B cell (primary cell): ENCODE measurements around the gene MTHFS. TPM values are rescaled to one million over a fixed set of nuclear protein-coding genes. Genes with fewer than 3 reads are reported as not detected.

Experiments used
- ATAC-seq: fragments of 200-7000 bp; cut with Tn5 transposase; one replicate; pipeline ENCODE4 v1.10.0; 2021; ENCODE audit warnings: low read depth, mild to moderate bottlenecking, moderate number of reproducible peaks, moderate library complexity
- CTCF ChIA-PET: fragments of 350-600 bp; sonication (Branson Sonifier 250); formaldehyde crosslinking; loops from one replicate; lab custom pipeline; 2021; ENCODE audit warnings: antibody characterized with exemption, inconsistent platforms; lab: Charles Lee
- POLR2A ChIA-PET: fragments of 350-600 bp; sonication (Branson Sonifier 250); formaldehyde crosslinking; loops from one replicate; lab custom pipeline; 2021; ENCODE audit warnings: antibody characterized with exemption; lab: Charles Lee
- DNase-seq: peaks from one replicate; pipeline ENCODE4 v3.0.0; 2013
- H2AFZ ChIP-seq: 2 replicates; pipeline ENCODE4 v1.6.1; 2012; ENCODE audit warnings: mild to moderate bottlenecking, low read depth, low read length; ENCODE audit not compliant: insufficient read depth, poor library complexity, severe bottlenecking
- H3K27ac ChIP-seq, 2 donors: 1 replicate in 1 of 2; 2 replicates in 1 of 2; pipeline ENCODE4 v1.5.1; 2012 to 2013; ENCODE audit warnings: low read length in 2 of 2, mild to moderate bottlenecking in 2 of 2, moderate library complexity in 1 of 2
- H3K27me3 ChIP-seq, 4 experiments: fragments of 200-600 bp in 1 of 4; sonication (generic) in 1 of 4; replicated peaks in 1 of 4; 1 replicate in 2 of 4; 2 replicates in 2 of 4; pipeline versions ENCODE4 v1.6.1 to v1.7.0; 2013 to 2016; ENCODE audit warnings: low read length in 3 of 4, mild to moderate bottlenecking in 2 of 4, mixed read lengths in 1 of 4, moderate library complexity in 1 of 4; ENCODE audit not compliant: insufficient read depth in 4 of 4, control insufficient read depth in 3 of 4; ENCODE audit errors: control extremely low read depth in 1 of 4
- H3K36me3 ChIP-seq, 2 experiments: replicated peaks in 1 of 2; 1 replicate in 1 of 2; 2 replicates in 1 of 2; pipeline versions ENCODE4 v1.6.1 to v1.7.1; 2013; ENCODE audit warnings: low read length in 1 of 2; ENCODE audit not compliant: insufficient read depth in 2 of 2, control insufficient read depth in 1 of 2; ENCODE audit errors: control extremely low read depth in 1 of 2, extremely low read depth in 1 of 2
- H3K4me1 ChIP-seq, 2 donors: fragments of 200-600 bp in 1 of 2; sonication (generic) in 1 of 2; 1 replicate in 1 of 2; 2 replicates in 1 of 2; pipeline versions ENCODE4 v1.5.1 to v1.6.1; 2013 to 2017; ENCODE audit warnings: low read length in 2 of 2; ENCODE audit not compliant: control insufficient read depth in 2 of 2, insufficient read depth in 2 of 2
- H3K4me2 ChIP-seq: replicated peaks from 2 replicates; pipeline ENCODE3; 2012; ENCODE audit warnings: mild to moderate bottlenecking, low read depth, low read length; ENCODE audit not compliant: poor library complexity, severe bottlenecking
- H3K4me3 ChIP-seq, 5 experiments: fragments of 200-600 bp in 1 of 5; sonication (generic) in 1 of 5; 1 replicate in 3 of 5; 2 replicates in 2 of 5; pipeline versions ENCODE4 v1.5.1 to v1.7.0; 2011 to 2016; ENCODE audit warnings: low read length in 4 of 5, mild to moderate bottlenecking in 4 of 5, low read depth in 2 of 5, control low read depth in 1 of 5, moderate library complexity in 1 of 5; ENCODE audit not compliant: insufficient read depth in 1 of 5; ENCODE audit errors: control extremely low read depth in 1 of 5, extremely low read depth in 1 of 5
- H3K79me2 ChIP-seq: fragments of 200-600 bp; sonication (generic); one replicate; pipeline ENCODE4 v1.6.0; 2016; ENCODE audit warnings: low read length; ENCODE audit not compliant: control insufficient read depth, insufficient read depth
- H3K9ac ChIP-seq: fragments of 200-600 bp; sonication (generic); 2 replicates; pipeline ENCODE4 v1.6.1; 2017; ENCODE audit warnings: mild to moderate bottlenecking, low read length, moderate library complexity
- H3K9me3 ChIP-seq, 3 donors: one replicate each; pipeline versions ENCODE4 v1.6.1 to v1.7.1; 2013; ENCODE audit warnings: low read length in 2 of 3; ENCODE audit not compliant: control insufficient read depth in 2 of 3, insufficient read depth in 1 of 3; ENCODE audit errors: control extremely low read depth in 1 of 3
- H4K20me1 ChIP-seq: 2 replicates; pipeline ENCODE4 v1.6.0; 2012; ENCODE audit warnings: mild to moderate bottlenecking, low read length; ENCODE audit not compliant: insufficient read depth, control insufficient read depth, poor library complexity, severe bottlenecking
- H3K27ac Mint-ChIP-seq: one replicate; pipeline ENCODE4 v1.8.0; 2021; ENCODE audit warnings: mixed read lengths
- H3K27me3 Mint-ChIP-seq: one replicate; pipeline ENCODE4 v1.8.0; 2021; ENCODE audit warnings: mixed read lengths
- H3K4me1 Mint-ChIP-seq: one replicate; pipeline ENCODE4 v1.8.0; 2021; ENCODE audit warnings: mixed read lengths
- H3K4me3 Mint-ChIP-seq: one replicate; pipeline ENCODE4 v1.8.0; 2021; ENCODE audit warnings: mixed read lengths
- H3K9me3 Mint-ChIP-seq: one replicate; pipeline ENCODE4 v1.8.0; 2022; ENCODE audit warnings: mixed read lengths; ENCODE audit not compliant: insufficient read depth
- EZH2 ChIP-seq: IDR thresholded peaks from 2 replicates; pipeline ENCODE4 v1.6.1; 2012; ENCODE audit warnings: borderline replicate concordance, low read depth, mild to moderate bottlenecking, moderate library complexity, low read length; ENCODE audit not compliant: insufficient read depth, poor library complexity, severe bottlenecking
- WGBS: methylation state at CpG from one replicate; pipeline ENCODE4 v1.1.5; 2013; ENCODE audit warnings: missing lambda C conversion rate; ENCODE audit not compliant: insufficient coverage; 5-methylcytosine and 5-hydroxymethylcytosine counted together
- intact Hi-C: fragments of 100-400 bp; cut with micrococcal nuclease; formaldehyde crosslinking; loops from one replicate; pipeline ENCODE4 v1.10.0; 2022
- polyA plus RNA-seq: library from polyadenylated mRNA; depleted of rRNA; stranded (reverse); fragments of >200 nt; gene quantifications from 2 replicates; pipeline ENCODE4 v1.2.3, GENCODE V29; 2012
- total RNA-seq, 2 donors: library from RNA; stranded (reverse); fragments of 120-200 nt in 1 of 2; gene quantifications; 1 replicate in 1 of 2; 2 replicates in 1 of 2; pipeline versions ENCODE4 v1.2.3 to v1.2.4, GENCODE V29; 2013 to 2022
- TF ChIP-seq, protein P1 (sequence below): fragments of 200-600 bp; IDR thresholded peaks from one replicate; pipeline ENCODE4 v1.8.0; 2022; ENCODE audit warnings: antibody characterized with exemption, mild to moderate bottlenecking

Gene MTHFS
- total and polyA plus RNA-seq, 2 donors (not counting 1 experiment from before 2014, with no cell fraction given): 20.1 to 20.9 TPM

DNA sequence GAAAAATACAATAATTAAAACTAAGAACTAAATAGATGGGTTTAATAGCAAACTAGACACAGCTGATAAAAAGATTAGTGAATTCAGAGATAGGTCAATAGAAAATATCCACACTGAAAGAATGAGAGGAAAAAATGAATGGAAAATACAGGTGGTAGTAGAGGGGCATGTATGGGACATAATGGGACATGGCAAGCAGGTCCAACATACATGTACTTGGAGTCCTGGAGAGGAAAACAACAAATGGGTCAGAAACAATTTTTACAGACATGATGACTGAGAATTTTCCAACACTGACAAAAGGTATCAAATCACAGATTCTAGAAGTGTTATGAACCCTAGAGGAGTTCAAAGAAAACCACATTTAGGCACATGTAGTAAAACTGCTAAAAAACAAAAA lies 68.4 kb downstream of the MTHFS start:
- Mint-ChIP-seq H3K4me1 (no peaks in the 10 kb centered on the region), H3K27me3 (no peaks in the 10 kb centered on the region), H3K4me3 (no peak overlapping the region), H3K9me3 (peaks cover 4% of the 10 kb centered on the region), H3K27ac (no peak overlapping the region)
- H2AFZ ChIP-seq: no peak overlapping the region
- no peaks in the 10 kb centered on the region for H3K4me1 ChIP-seq
- POLR2A ChIA-PET: no interaction called here
- H4K20me1 ChIP-seq: no peaks in the 10 kb centered on the region
- H3K9me3 ChIP-seq: no peaks in the 10 kb centered on the region
- no peaks in the 10 kb centered on the region for H3K79me2 ChIP-seq
- ATAC-seq (no peak), DNase-seq (no peak)
- intact Hi-C loops: no loop called here
- no peak overlapping the region for H3K9ac ChIP-seq
- H3K27me3 ChIP-seq: no peaks in the 10 kb centered on the region
- no peak overlapping the region for H3K27ac ChIP-seq
- no peak overlapping the region for H3K4me2 ChIP-seq
- CTCF ChIA-PET: interaction anchor here (0.6 kb wide), 2 partner anchors 11 to 337 kb away, joined by 3 read pairs; no protein-coding TSS in a partner anchor
- TF ChIP-seq, protein P1, sequence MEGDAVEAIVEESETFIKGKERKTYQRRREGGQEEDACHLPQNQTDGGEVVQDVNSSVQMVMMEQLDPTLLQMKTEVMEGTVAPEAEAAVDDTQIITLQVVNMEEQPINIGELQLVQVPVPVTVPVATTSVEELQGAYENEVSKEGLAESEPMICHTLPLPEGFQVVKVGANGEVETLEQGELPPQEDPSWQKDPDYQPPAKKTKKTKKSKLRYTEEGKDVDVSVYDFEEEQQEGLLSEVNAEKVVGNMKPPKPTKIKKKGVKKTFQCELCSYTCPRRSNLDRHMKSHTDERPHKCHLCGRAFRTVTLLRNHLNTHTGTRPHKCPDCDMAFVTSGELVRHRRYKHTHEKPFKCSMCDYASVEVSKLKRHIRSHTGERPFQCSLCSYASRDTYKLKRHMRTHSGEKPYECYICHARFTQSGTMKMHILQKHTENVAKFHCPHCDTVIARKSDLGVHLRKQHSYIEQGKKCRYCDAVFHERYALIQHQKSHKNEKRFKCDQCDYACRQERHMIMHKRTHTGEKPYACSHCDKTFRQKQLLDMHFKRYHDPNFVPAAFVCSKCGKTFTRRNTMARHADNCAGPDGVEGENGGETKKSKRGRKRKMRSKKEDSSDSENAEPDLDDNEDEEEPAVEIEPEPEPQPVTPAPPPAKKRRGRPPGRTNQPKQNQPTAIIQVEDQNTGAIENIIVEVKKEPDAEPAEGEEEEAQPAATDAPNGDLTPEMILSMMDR: no peak
- no peak for TF ChIP-seq EZH2
- H3K36me3 ChIP-seq: no peaks in the 10 kb centered on the region
- H3K4me3 ChIP-seq: no peak overlapping the region

DNA sequence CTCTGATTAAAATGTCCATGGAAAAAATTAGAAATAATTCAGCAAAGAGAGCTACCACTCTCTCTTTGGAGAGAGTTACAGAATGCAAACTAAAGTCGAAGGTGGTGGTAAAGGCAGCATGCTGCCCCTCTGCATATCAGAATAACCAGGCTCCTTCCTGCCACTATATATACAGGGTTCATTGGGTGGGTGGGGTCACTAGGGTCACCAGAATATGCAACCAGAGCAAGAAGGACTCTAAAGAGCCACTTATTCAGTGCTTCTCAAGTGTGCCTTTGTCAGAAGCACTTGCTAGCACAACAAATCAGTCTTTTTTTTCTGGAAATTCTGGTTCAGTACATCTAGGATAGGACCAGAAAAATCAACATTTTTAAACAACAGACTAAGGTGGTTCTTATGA lies 70.0 kb downstream of the MTHFS start:
- H3K27me3 Mint-ChIP-seq: no peaks in the 10 kb centered on the region
- H2AFZ ChIP-seq: no peak overlapping the region
- no peaks in the 10 kb centered on the region for H3K9me3 ChIP-seq
- no peaks in the 10 kb centered on the region for H3K79me2 ChIP-seq
- intact Hi-C loops: no loop called here
- ATAC-seq (no peak), DNase-seq (no peak)
- H3K4me1 Mint-ChIP-seq: no peaks in the 10 kb centered on the region
- H3K4me3 ChIP-seq: no peak overlapping the region
- H3K4me3 Mint-ChIP-seq: no peak overlapping the region
- TF ChIP-seq, protein P1: no peak
- TF ChIP-seq EZH2: no peak
- H3K27ac ChIP-seq: no peak overlapping the region
- H3K9me3 Mint-ChIP-seq: peaks cover 4% of the 10 kb centered on the region
- H4K20me1 ChIP-seq: no peaks in the 10 kb centered on the region
- H3K36me3 ChIP-seq: no peaks in the 10 kb centered on the region
- H3K27me3 ChIP-seq: no peaks in the 10 kb centered on the region
- H3K9ac ChIP-seq: no peak overlapping the region
- H3K27ac Mint-ChIP-seq: no peak overlapping the region
- H3K4me2 ChIP-seq: no peak overlapping the region
- ChIA-PET POLR2A (no interaction called here), CTCF (no interaction called here)
- no peaks in the 10 kb centered on the region for H3K4me1 ChIP-seq
- 60% methylated on average over 1 of the region's 1 CpG for WGBS
